Spleen (tissue), 7 donors: ENCODE data around the gene ADORA1.

Source experiments
- POLR2A ChIP-seq, 3 donors: fragments of 450-650 bp; IDR thresholded peaks; one replicate each; pipeline ENCODE4 v1.5.1; 2017; ENCODE audit warnings: antibody characterized with exemption in 3 of 3, mild to moderate bottlenecking in 1 of 3
- TF ChIP-seq, protein P1 (sequence below), 11 experiments: fragments of 200-600 bp in 7 of 11; fragments of 450-650 bp in 4 of 11; sonication (generic) in 4 of 11; IDR thresholded peaks in 8 of 11; conservative IDR thresholded peaks in 3 of 11; 1 replicate in 7 of 11; 2 replicates in 4 of 11; pipeline versions ENCODE4 v1.4.0 to v1.8.0; 2016 to 2021; ENCODE audit warnings: antibody characterized with exemption in 11 of 11, inconsistent platforms in 4 of 11, mild to moderate bottlenecking in 1 of 11
- donor health status: DM: no; HTN: no; CAD: no; lungs with moderate emphysema.
- donor health status: DM: no; HTN: no; CAD: no.
- donor health status: DM: no; HTN: no; CAD: no.

DNA sequence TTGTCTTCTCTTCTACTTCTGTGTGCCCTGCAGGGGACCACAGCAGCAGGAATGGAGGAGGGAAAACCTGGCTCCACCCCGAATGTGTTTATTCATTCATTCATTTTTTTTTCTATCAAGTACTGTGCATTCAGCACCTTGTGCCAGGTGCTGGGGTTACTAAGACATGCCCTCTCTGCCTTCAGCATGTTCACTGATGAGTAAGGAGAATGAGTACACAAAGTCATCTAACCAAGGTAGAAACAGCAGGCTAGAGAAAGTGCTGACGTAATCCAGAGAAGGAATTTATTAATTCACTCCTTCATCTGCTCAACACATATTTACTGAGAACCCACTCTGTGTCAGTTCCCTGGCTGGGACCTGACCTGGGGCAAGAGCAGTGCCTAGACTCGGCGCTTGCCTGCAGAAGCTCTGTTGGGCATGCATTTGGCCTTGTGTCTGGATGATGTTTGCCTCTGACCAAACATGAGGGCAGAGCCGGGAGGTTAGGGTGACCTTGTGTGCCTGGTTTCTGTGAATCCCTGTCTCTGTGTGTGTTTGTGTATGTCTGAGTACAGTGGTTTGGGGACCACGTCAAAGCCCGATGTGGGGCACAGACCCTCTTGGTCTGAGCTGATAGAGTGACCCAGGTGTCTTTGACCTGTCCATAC, 38.4 kb upstream of the ADORA1 start:
- TF ChIP-seq POLR2A (IDR thresholded peaks at IDR 0.05): no peak
- TF ChIP-seq, protein P1, sequence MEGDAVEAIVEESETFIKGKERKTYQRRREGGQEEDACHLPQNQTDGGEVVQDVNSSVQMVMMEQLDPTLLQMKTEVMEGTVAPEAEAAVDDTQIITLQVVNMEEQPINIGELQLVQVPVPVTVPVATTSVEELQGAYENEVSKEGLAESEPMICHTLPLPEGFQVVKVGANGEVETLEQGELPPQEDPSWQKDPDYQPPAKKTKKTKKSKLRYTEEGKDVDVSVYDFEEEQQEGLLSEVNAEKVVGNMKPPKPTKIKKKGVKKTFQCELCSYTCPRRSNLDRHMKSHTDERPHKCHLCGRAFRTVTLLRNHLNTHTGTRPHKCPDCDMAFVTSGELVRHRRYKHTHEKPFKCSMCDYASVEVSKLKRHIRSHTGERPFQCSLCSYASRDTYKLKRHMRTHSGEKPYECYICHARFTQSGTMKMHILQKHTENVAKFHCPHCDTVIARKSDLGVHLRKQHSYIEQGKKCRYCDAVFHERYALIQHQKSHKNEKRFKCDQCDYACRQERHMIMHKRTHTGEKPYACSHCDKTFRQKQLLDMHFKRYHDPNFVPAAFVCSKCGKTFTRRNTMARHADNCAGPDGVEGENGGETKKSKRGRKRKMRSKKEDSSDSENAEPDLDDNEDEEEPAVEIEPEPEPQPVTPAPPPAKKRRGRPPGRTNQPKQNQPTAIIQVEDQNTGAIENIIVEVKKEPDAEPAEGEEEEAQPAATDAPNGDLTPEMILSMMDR (IDR thresholded peaks at IDR 0.05 in 8 of 11, conservative IDR thresholded peaks at IDR 0.05 in 3 of 11): no peak
